Muscle layer of colon (tissue), 2 donors: Measurements from ENCODE around the gene ACOT8.
"Not testable (repeated sequence)": the region's sequence is repeated elsewhere in the genome, so short reads cannot be mapped to it uniquely, and the experiment has no call there.

Experiments used
- H3K27ac ChIP-seq: one replicate; pipeline ENCODE4 v1.7.0; 2013; ENCODE audit warnings: low read depth, mild to moderate bottlenecking, low read length, moderate library complexity
- H3K27me3 ChIP-seq, 2 donors: one replicate each; pipeline ENCODE4 v1.7.0; 2013; ENCODE audit warnings: low read length in 2 of 2, mild to moderate bottlenecking in 2 of 2; ENCODE audit not compliant: insufficient read depth in 2 of 2, control insufficient read depth in 1 of 2
- H3K36me3 ChIP-seq: one replicate; pipeline ENCODE4 v1.7.0; 2013; ENCODE audit warnings: mild to moderate bottlenecking, low read length; ENCODE audit not compliant: insufficient read depth
- H3K4me1 ChIP-seq: one replicate; pipeline ENCODE4 v1.7.0; 2013; ENCODE audit warnings: mild to moderate bottlenecking, low read length; ENCODE audit not compliant: insufficient read depth
- H3K4me3 ChIP-seq, 2 donors: one replicate each; pipeline ENCODE4 v1.7.0; 2013; ENCODE audit warnings: low read length in 2 of 2, low read depth in 1 of 2, mild to moderate bottlenecking in 1 of 2, moderate library complexity in 1 of 2
- H3K9ac ChIP-seq: one replicate; pipeline ENCODE4 v1.7.0; 2013; ENCODE audit warnings: low read length
- H3K9me3 ChIP-seq: one replicate; pipeline ENCODE4 v1.7.0; 2013; ENCODE audit warnings: mild to moderate bottlenecking, low read length
- donor health status: abdominal sarcoma.
- donor health status: Adenocarcinoma of cecum.

Gene ACOT8

GRCh38 chr20:45857114-45857881 lies at the start of gene ACOT8, which contains the start of gene ZSWIM3:
Gene ACOT8 (minus strand): TSS chr20:45857392. CDS start chr20:45857315, 77 bp downstream.
Gene ZSWIM3 (plus strand): TSS chr20:45857614. CDS start chr20:45857826, 212 bp downstream.
- no peaks in the 10 kb centered on the region for H3K27me3 ChIP-seq

GRCh38 chr20:45905505-45906079 lies 48.4 kb upstream of the ACOT8 start:
- H3K9me3 ChIP-seq: no peaks in the 10 kb centered on the region
- H3K4me1 ChIP-seq: no peaks in the 10 kb centered on the region
- no peak overlapping the region for H3K9ac ChIP-seq
- H3K4me3 ChIP-seq: no peak overlapping the region
- no peaks in the 10 kb centered on the region for H3K27me3 ChIP-seq
- H3K27ac ChIP-seq: no peak overlapping the region
- H3K36me3 ChIP-seq: peaks cover 22% of the 10 kb centered on the region

More at GRCh38 chr20:45857114-45857881, at the start of gene ACOT8, which contains the start of gene ZSWIM3:
- peak within 1 kb of the TSS; percentile 71 for H3K9ac ChIP-seq
- peaks cover 18% of the 10 kb centered on the region for H3K4me1 ChIP-seq
- H3K27ac ChIP-seq: peak within 1 kb of the TSS; percentile 80
- H3K9me3 ChIP-seq: no peaks in the 10 kb centered on the region
- H3K36me3 ChIP-seq: peaks cover 20% of the 10 kb centered on the region
- peak within 1 kb of the TSS; percentile 78 to 92 for H3K4me3 ChIP-seq

GRCh38 chr20:45904583-45905504 lies 47.7 kb upstream of the ACOT8 start:
- H3K4me3 ChIP-seq: no peak overlapping the region
- no peak overlapping the region for H3K27ac ChIP-seq
- H3K36me3 ChIP-seq: peaks cover 23% of the 10 kb centered on the region
- no peaks in the 10 kb centered on the region for H3K27me3 ChIP-seq
- H3K9ac ChIP-seq: no peak overlapping the region
- no peaks in the 10 kb centered on the region for H3K4me1 ChIP-seq
- H3K9me3 ChIP-seq: no peaks in the 10 kb centered on the region

GRCh38 chr20:45902199-45902701 lies 45.1 kb upstream of the ACOT8 start:
- no peak overlapping the region for H3K27ac ChIP-seq
- no peaks in the 10 kb centered on the region for H3K27me3 ChIP-seq
- H3K9me3 ChIP-seq: no peaks in the 10 kb centered on the region
- H3K4me1 ChIP-seq: no peaks in the 10 kb centered on the region
- peaks cover 43% of the 10 kb centered on the region for H3K36me3 ChIP-seq
- H3K4me3 ChIP-seq: no peak overlapping the region
- no peak overlapping the region for H3K9ac ChIP-seq

- not testable (repeated sequence) for H3K27me3 ChIP-seq, H3K9ac ChIP-seq, H3K4me1 ChIP-seq, H3K27ac ChIP-seq, H3K4me3 ChIP-seq, H3K9me3 ChIP-seq
- peaks cover 48% of the 10 kb centered on the region for H3K36me3 ChIP-seq
Measured at GRCh38 chr20:45901332-45901731, 44.1 kb upstream of the ACOT8 start.

GRCh38 chr20:45899046-45899835 lies 42.0 kb upstream of the ACOT8 start:
- Histone ChIP-seq H3K4me3 (no peak overlapping the region), H3K9ac (no peak overlapping the region), H3K36me3 (peaks cover 48% of the 10 kb centered on the region), H3K9me3 (no peaks in the 10 kb centered on the region), H3K4me1 (no peaks in the 10 kb centered on the region), H3K27me3 (no peaks in the 10 kb centered on the region), H3K27ac (no peak overlapping the region)

- H3K9me3 ChIP-seq: no peaks in the 10 kb centered on the region
- H3K4me1 ChIP-seq: peaks cover under 1% of the 10 kb centered on the region
- H3K4me3 ChIP-seq: no peak overlapping the region
- H3K27me3 ChIP-seq: no peaks in the 10 kb centered on the region
- H3K27ac ChIP-seq: no peak overlapping the region
- no peak overlapping the region for H3K9ac ChIP-seq
- H3K36me3 ChIP-seq: peaks cover 54% of the 10 kb centered on the region
Measured at GRCh38 chr20:45898285-45898684, 41.1 kb upstream of the ACOT8 start.

- peaks cover 6% of the 10 kb centered on the region for H3K4me1 ChIP-seq
- no peaks in the 10 kb centered on the region for H3K9me3 ChIP-seq
- no peak overlapping the region for H3K4me3 ChIP-seq
- H3K9ac ChIP-seq: no peak overlapping the region
- no peak overlapping the region for H3K27ac ChIP-seq
- no peaks in the 10 kb centered on the region for H3K27me3 ChIP-seq
- H3K36me3 ChIP-seq: peaks cover 59% of the 10 kb centered on the region
Measured at GRCh38 chr20:45897692-45898091, 40.5 kb upstream of the ACOT8 start.

- no peak overlapping the region for H3K27ac ChIP-seq
- peaks cover 10% of the 10 kb centered on the region for H3K4me1 ChIP-seq
- H3K4me3 ChIP-seq: no peak overlapping the region
- no peaks in the 10 kb centered on the region for H3K27me3 ChIP-seq
- peaks cover 58% of the 10 kb centered on the region for H3K36me3 ChIP-seq
- no peak overlapping the region for H3K9ac ChIP-seq
- no peaks in the 10 kb centered on the region for H3K9me3 ChIP-seq
Measured at GRCh38 chr20:45897289-45897688, 40.1 kb upstream of the ACOT8 start.

- Histone ChIP-seq H3K36me3 (peaks cover 52% of the 10 kb centered on the region), H3K9ac (no peak overlapping the region), H3K27me3 (no peaks in the 10 kb centered on the region), H3K27ac (no peak overlapping the region), H3K9me3 (no peaks in the 10 kb centered on the region), H3K4me1 (peaks cover 16% of the 10 kb centered on the region), H3K4me3 (no peak overlapping the region)
Measured at GRCh38 chr20:45896641-45897161, 39.5 kb upstream of the ACOT8 start.
